K562 (cell line): ENCODE results near the gene TMEM88. TPM values are rescaled to one million over a fixed set of nuclear protein-coding genes. Genes with fewer than 3 reads are reported as not detected.

Experiments used
- ARID2 ChIP-seq: fragments of 450-650 bp; IDR thresholded peaks from 2 replicates; pipeline ENCODE4 v1.6.1; 2017; ENCODE audit warnings: antibody characterized with exemption, mild to moderate bottlenecking
- BCL6 ChIP-seq: fragments of 250-450 bp; sonication (Bioruptor Pico); IDR thresholded peaks from 2 replicates; pipeline ENCODE4 v1.4.0; 2020
- BMI1 ChIP-seq: fragments of 150-350 bp; IDR thresholded peaks from 2 replicates; pipeline ENCODE4 v1.6.1; 2014; ENCODE audit warnings: low read length
- CCNT2 ChIP-seq: IDR thresholded peaks from 2 replicates; pipeline ENCODE4 v1.6.1; 2011; ENCODE audit warnings: borderline replicate concordance, low read depth, mild to moderate bottlenecking, moderate library complexity, mixed read lengths, low read length; ENCODE audit not compliant: insufficient read length; ENCODE audit errors: extremely low read depth
- FOXP4 ChIP-seq: sonication (generic); formaldehyde crosslinking; IDR thresholded peaks from 2 replicates; pipeline ENCODE4 v1.8.0; 2022; ENCODE audit warnings: mild to moderate bottlenecking, missing genetic modification reagents, borderline replicate concordance
- GTF2E2 ChIP-seq: fragments of 200-800 bp; sonication (Bioruptor generic); IDR thresholded peaks from 2 replicates; pipeline ENCODE4 v1.6.1; 2016; ENCODE audit warnings: missing genetic modification characterization, missing compliant biosample characterization
- HIVEP1 ChIP-seq: fragments of 250-450 bp; sonication (Bioruptor Pico); IDR thresholded peaks from 2 replicates; pipeline ENCODE4 v1.4.0; 2020; ENCODE audit warnings: mild to moderate bottlenecking
- HLTF ChIP-seq: fragments of 450-650 bp; IDR thresholded peaks from 2 replicates; pipeline ENCODE4 v1.6.1; 2016
- HOMEZ ChIP-seq: fragments of 250-450 bp; sonication (Bioruptor Pico); IDR thresholded peaks from 2 replicates; pipeline ENCODE4 v1.4.0; 2020; ENCODE audit warnings: mild to moderate bottlenecking, moderate library complexity
- KAT7 ChIP-seq: sonication (generic); formaldehyde crosslinking; IDR thresholded peaks from 2 replicates; pipeline ENCODE4 v1.8.0; 2022; ENCODE audit warnings: missing genetic modification reagents, mild to moderate bottlenecking, borderline replicate concordance
- LCOR ChIP-seq: sonication (generic); formaldehyde crosslinking; IDR thresholded peaks from 2 replicates; pipeline ENCODE4 v1.8.0; 2022; ENCODE audit warnings: mild to moderate bottlenecking, missing genetic modification reagents
- MEF2A ChIP-seq: IDR thresholded peaks from 2 replicates; pipeline ENCODE4 v1.6.1; 2011; ENCODE audit warnings: low read depth, mild to moderate bottlenecking, low read length, moderate library complexity; ENCODE audit not compliant: control insufficient read depth
- NCOA2 ChIP-seq, 2 experiments: fragments of 450-650 bp; IDR thresholded peaks; 2 replicates each; pipeline ENCODE4 v1.6.1; 2018; ENCODE audit warnings: mild to moderate bottlenecking in 2 of 2, moderate library complexity in 1 of 2; ENCODE audit not compliant: partially characterized antibody in 2 of 2
- NELFE ChIP-seq: IDR thresholded peaks from 2 replicates; pipeline ENCODE4 v1.6.1; 2011; ENCODE audit warnings: mild to moderate bottlenecking; ENCODE audit not compliant: insufficient read depth, insufficient read length
- NFE2 ChIP-seq: IDR thresholded peaks from 2 replicates; pipeline ENCODE4 v1.6.1; 2014; ENCODE audit warnings: antibody characterized with exemption, low read depth
- NFIX ChIP-seq: fragments of 250-450 bp; sonication (Bioruptor Pico); IDR thresholded peaks from 2 replicates; pipeline ENCODE4 v1.4.0; 2020; ENCODE audit warnings: low read depth, mild to moderate bottlenecking, moderate library complexity
- RFX1 ChIP-seq: fragments of 450-650 bp; IDR thresholded peaks from 2 replicates; pipeline ENCODE4 v1.6.1; 2016; ENCODE audit warnings: mild to moderate bottlenecking, moderate library complexity
- RHOXF2B ChIP-seq: fragments of 250-450 bp; sonication (Bioruptor Pico); conservative IDR thresholded peaks from 2 replicates; pipeline ENCODE4 v1.5.1; 2021
- SMAD3 ChIP-seq: fragments of 450-650 bp; formaldehyde crosslinking; conservative IDR thresholded peaks from 2 replicates; pipeline ENCODE4 v1.4.0; 2020; ENCODE audit warnings: mild to moderate bottlenecking
- SRSF9 ChIP-seq: fragments of 200-400 bp; formaldehyde crosslinking; IDR thresholded peaks from 2 replicates; pipeline ENCODE4 v1.6.1; 2017; ENCODE audit warnings: low read depth, low read length, borderline replicate concordance
- ZEB2 ChIP-seq: fragments of 450-650 bp; IDR thresholded peaks from 2 replicates; pipeline ENCODE4 v1.6.1; 2016
- ZFX ChIP-seq: sonication (generic); formaldehyde crosslinking; IDR thresholded peaks from 2 replicates; pipeline ENCODE4 v1.8.0; 2022; ENCODE audit warnings: mild to moderate bottlenecking, missing genetic modification reagents, moderate library complexity
- ZNF217 ChIP-seq: sonication (generic); formaldehyde crosslinking; IDR thresholded peaks from 2 replicates; pipeline ENCODE4 v1.8.0; 2022; ENCODE audit warnings: mild to moderate bottlenecking, missing genetic modification reagents
- ZNF324 ChIP-seq: fragments of 250-450 bp; sonication (Bioruptor Pico); IDR thresholded peaks from 2 replicates; pipeline ENCODE4 v1.4.0; 2020; ENCODE audit warnings: mild to moderate bottlenecking
- polyA plus RNA-seq, 8 experiments: library from polyadenylated mRNA; depleted of rRNA in 4 of 8; stranded (reverse) in 5 of 8; unstranded in 3 of 8; fragments of >200 nt; fragmentation: Nextera tagmentation in 2 of 8; fragmentation: Illumina TruSeq in 1 of 8; extraction: Ambion mirVana in 2 of 8; extraction: Trizol in 1 of 8; gene quantifications; 2 replicates each; pipeline versions ENCODE4 v1.2.1 to v1.2.3, GENCODE V29; 2011 to 2014; ENCODE audit warnings: inconsistent platforms in 1 of 8, missing spikeins in 1 of 8
- total RNA-seq, 7 experiments: library from RNA; depleted of rRNA in 6 of 7; stranded (reverse); fragments of >200 nt in 6 of 7; fragmentation: Illumina TruSeq in 2 of 7; extraction: Trizol in 2 of 7; gene quantifications; 2 replicates each; pipeline versions ENCODE4 v1.2.1 to v1.2.3, GENCODE V29; 2011 to 2021; ENCODE audit warnings: low replicate concordance in 1 of 7
- TF ChIP-seq, protein P1 (sequence below): fragments of 250-450 bp; sonication (Bioruptor Pico); IDR thresholded peaks from 2 replicates; pipeline ENCODE4 v1.8.0; 2022; ENCODE audit warnings: moderate library complexity, mild to moderate bottlenecking, inconsistent platforms

Gene TMEM88
- total and polyA plus RNA-seq, 9 of the 15 experiments (the other 6 are each of a cell fraction or from before 2014, with no cell fraction given): 0.10 to 1.4 (median 0.36) TPM; not detected in 3

- TF ChIP-seq SRSF9 (no peak), NFIX (no peak), ARID2 (no peak), NELFE (no peak), HIVEP1 (CRISPR knock-in tag) (no peak), NFE2 (peak; percentile 80), ZFX (peak; percentile 58; the same call in 1 of the 2 replicates), SMAD3 (CRISPR knock-in tag) (no peak), ZNF217 (CRISPR knock-in tag) (no peak), ZNF324 (CRISPR knock-in tag) (no peak), ZEB2 (no peak), FOXP4 (CRISPR knock-in tag) (no peak), MEF2A (no peak), RHOXF2B (no peak), NCOA2 (IDR thresholded peaks at IDR 0.05; ENCODE audit: partially characterized antibody in 2 of 2) (no peak), KAT7 (CRISPR knock-in tag) (peak; percentile 83), HLTF (no peak), GTF2E2 (tag) (no peak), CCNT2 (peak; percentile 80), BMI1 (no peak), HOMEZ (CRISPR knock-in tag) (no peak), LCOR (CRISPR knock-in tag) (peak; percentile 75; the same call in 1 of the 2 replicates), BCL6 (no peak), RFX1 (peak; percentile 95)
- TF ChIP-seq, protein P1, sequence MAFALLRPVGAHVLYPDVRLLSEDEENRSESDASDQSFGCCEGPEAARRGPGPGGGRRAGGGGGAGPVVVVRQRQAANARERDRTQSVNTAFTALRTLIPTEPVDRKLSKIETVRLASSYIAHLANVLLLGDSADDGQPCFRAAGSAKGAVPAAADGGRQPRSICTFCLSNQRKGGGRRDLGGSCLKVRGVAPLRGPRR (CRISPR knock-in tag): no peak
Observed at GRCh38 chr17:7856811-7857712, 2.2 kb downstream of the TMEM88 start, which contains the start of gene NAA38 (continued).
